ENCODE results near the gene ATP11B.

DNA sequence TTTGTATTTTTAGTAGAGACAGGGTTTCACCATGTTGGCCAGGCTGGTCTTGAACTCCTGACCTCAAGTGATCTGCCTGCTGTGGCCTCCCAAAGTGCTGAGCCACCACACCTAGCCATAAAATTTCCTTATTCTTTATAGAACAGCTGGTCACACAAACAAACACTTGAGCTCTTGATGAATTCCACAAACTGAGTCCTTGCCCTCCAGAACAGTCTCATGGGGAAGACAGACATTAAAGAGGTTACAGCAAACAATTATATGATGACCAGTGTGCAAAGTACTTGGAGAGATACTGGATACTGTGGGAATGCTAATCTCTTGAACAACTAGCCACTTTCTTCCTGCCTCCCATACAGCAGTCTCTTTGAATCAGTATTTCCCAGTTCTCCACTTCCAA, 7.5 kb upstream of the ATP11B start:
- no peak for TF ChIP-seq EZH2 (IDR thresholded peaks at IDR 0.05; ENCODE audit: borderline replicate concordance, low read depth, low read length, poor library complexity, severe bottlenecking)
- TF ChIP-seq, protein P1, sequence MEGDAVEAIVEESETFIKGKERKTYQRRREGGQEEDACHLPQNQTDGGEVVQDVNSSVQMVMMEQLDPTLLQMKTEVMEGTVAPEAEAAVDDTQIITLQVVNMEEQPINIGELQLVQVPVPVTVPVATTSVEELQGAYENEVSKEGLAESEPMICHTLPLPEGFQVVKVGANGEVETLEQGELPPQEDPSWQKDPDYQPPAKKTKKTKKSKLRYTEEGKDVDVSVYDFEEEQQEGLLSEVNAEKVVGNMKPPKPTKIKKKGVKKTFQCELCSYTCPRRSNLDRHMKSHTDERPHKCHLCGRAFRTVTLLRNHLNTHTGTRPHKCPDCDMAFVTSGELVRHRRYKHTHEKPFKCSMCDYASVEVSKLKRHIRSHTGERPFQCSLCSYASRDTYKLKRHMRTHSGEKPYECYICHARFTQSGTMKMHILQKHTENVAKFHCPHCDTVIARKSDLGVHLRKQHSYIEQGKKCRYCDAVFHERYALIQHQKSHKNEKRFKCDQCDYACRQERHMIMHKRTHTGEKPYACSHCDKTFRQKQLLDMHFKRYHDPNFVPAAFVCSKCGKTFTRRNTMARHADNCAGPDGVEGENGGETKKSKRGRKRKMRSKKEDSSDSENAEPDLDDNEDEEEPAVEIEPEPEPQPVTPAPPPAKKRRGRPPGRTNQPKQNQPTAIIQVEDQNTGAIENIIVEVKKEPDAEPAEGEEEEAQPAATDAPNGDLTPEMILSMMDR (conservative IDR thresholded peaks at IDR 0.05; ENCODE audit: low read depth, low read length) = no peak

Measured in A673 (cell line).